Right lobe of liver (tissue), 6 donors: ENCODE results near the gene ZCCHC7. TPM values are rescaled to one million over a fixed set of nuclear protein-coding genes. Genes with fewer than 3 reads are reported as not detected.
A peak's percentile ranks its signal among the peaks of the same experiment; 100 is the strongest.

Experiments used
- ATAC-seq, 4 donors: fragments of 200-7000 bp; cut with Tn5 transposase; one replicate each; pipeline ENCODE4 v1.9.1; 2020; ENCODE audit warnings: mild to moderate bottlenecking in 4 of 4, moderate library complexity in 4 of 4
- DNase-seq, 3 donors: peaks; one replicate each; pipeline ENCODE4 v3.0.0-alpha.2; 2020
- H3K27ac ChIP-seq, 3 donors: fragments of 200-600 bp; one replicate each; pipeline ENCODE4 v1.8.0; 2022
- H3K27me3 ChIP-seq, 2 donors: fragments of 200-600 bp; one replicate each; pipeline ENCODE4 v1.8.0; 2022
- H3K36me3 ChIP-seq, 4 donors: fragments of 200-600 bp; sonication (generic) in 1 of 4; one replicate each; pipeline versions ENCODE4 v1.5.1 to v1.8.0; 2017 to 2022; ENCODE audit warnings: control low read depth in 1 of 4
- H3K4me1 ChIP-seq, 4 donors: fragments of 200-600 bp; sonication (generic) in 1 of 4; one replicate each; pipeline versions ENCODE4 v1.5.1 to v1.8.0; 2017 to 2022; ENCODE audit warnings: control low read depth in 1 of 4
- H3K4me3 ChIP-seq, 3 donors: fragments of 200-600 bp; one replicate each; pipeline ENCODE4 v1.8.0; 2022
- H3K9me3 ChIP-seq, 4 donors: fragments of 200-600 bp; sonication (generic) in 1 of 4; one replicate each; pipeline versions ENCODE4 v1.5.1 to v1.8.0; 2017 to 2022; ENCODE audit warnings: control low read depth in 1 of 4
- POLR2A ChIP-seq: fragments of 450-650 bp; IDR thresholded peaks from one replicate; pipeline ENCODE4 v1.6.1; 2017; ENCODE audit warnings: antibody characterized with exemption, mild to moderate bottlenecking
- WGBS: methylation state at CpG from one replicate; pipeline ENCODE4 v1.1.6; 2018; ENCODE audit warnings: low coverage, low lambda C conversion rate; ENCODE audit not compliant: insufficient coverage; ENCODE audit errors: missing lambda C conversion rate; 5-methylcytosine and 5-hydroxymethylcytosine counted together
- intact Hi-C, 2 donors: fragments of 100-400 bp; cut with DNase I; formaldehyde crosslinking; loops; one replicate each; pipeline versions ENCODE4 v1.11.2 to v1.14.1; 2022
- total RNA-seq, 6 experiments: library from RNA; depleted of rRNA in 2 of 6; stranded (reverse); fragments of >200 nt in 2 of 6; fragmentation: NEBNext Ultra II Directional in 3 of 6; extraction: Animal tissue kit (Norgen Biotek cat#: 25700) in 3 of 6; gene quantifications; one replicate each; pipeline versions ENCODE4 v1.1.0 to v1.2.4, GENCODE V29; 2016 to 2023
- TF ChIP-seq, protein P1 (sequence below), 4 donors: fragments of 200-600 bp in 3 of 4; fragments of 450-650 bp in 1 of 4; IDR thresholded peaks; one replicate each; pipeline versions ENCODE4 v1.5.1 to v1.8.0; 2016 to 2022; ENCODE audit warnings: antibody characterized with exemption in 4 of 4, mild to moderate bottlenecking in 2 of 4
- donor health status: DM: no; HTN: yes; CAD: no.
- donor health status: DM: no; HTN: no; CAD: no.
- donor health status: DM: no; HTN: no; CAD: no.
- donor health status: DM: no; HTN: yes; CAD: no.
- donor health status: DM: no; HTN: yes; CAD: no.

Gene ZCCHC7
- total RNA-seq, 6 experiments from 2014 or later, result 5.9 to 10.0 (median 7.2) TPM

DNA sequence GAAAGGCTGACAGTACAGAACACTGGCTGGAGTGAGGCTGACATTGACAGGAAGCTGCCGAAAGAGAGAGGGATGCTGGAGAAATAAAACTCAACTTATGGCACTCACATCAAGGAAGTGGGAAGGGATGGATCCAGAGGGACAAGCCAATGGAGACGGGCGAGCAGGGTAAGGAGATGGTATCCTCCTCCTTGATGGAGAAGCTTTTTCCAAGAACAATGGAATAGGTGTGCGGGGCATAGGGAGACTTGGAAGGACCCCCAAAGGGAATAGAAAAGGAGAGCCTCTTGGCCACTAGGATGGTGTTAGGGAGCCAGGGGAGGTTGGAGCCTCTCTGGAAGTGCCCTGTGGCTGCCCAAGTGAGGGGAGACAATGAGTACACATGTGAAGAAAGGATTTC, 243.8 kb downstream of the ZCCHC7 start:
- intact Hi-C loops, result no loop called here
- Histone ChIP-seq H3K27me3 (no peaks in the 10 kb centered on the region), H3K4me1 (no peaks in the 10 kb centered on the region), H3K4me3 (no peak overlapping the region), H3K27ac (no peak overlapping the region), H3K36me3 (no peaks in the 10 kb centered on the region), H3K9me3 (no peaks in the 10 kb centered on the region)
- DNase-seq (no peak), ATAC-seq (no peak)
- WGBS, result 82% methylated on average over 4 of the region's 4 CpGs
- TF ChIP-seq, protein P1, sequence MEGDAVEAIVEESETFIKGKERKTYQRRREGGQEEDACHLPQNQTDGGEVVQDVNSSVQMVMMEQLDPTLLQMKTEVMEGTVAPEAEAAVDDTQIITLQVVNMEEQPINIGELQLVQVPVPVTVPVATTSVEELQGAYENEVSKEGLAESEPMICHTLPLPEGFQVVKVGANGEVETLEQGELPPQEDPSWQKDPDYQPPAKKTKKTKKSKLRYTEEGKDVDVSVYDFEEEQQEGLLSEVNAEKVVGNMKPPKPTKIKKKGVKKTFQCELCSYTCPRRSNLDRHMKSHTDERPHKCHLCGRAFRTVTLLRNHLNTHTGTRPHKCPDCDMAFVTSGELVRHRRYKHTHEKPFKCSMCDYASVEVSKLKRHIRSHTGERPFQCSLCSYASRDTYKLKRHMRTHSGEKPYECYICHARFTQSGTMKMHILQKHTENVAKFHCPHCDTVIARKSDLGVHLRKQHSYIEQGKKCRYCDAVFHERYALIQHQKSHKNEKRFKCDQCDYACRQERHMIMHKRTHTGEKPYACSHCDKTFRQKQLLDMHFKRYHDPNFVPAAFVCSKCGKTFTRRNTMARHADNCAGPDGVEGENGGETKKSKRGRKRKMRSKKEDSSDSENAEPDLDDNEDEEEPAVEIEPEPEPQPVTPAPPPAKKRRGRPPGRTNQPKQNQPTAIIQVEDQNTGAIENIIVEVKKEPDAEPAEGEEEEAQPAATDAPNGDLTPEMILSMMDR (IDR thresholded peaks at IDR 0.05), result no peak
- TF ChIP-seq POLR2A, result no peak

DNA sequence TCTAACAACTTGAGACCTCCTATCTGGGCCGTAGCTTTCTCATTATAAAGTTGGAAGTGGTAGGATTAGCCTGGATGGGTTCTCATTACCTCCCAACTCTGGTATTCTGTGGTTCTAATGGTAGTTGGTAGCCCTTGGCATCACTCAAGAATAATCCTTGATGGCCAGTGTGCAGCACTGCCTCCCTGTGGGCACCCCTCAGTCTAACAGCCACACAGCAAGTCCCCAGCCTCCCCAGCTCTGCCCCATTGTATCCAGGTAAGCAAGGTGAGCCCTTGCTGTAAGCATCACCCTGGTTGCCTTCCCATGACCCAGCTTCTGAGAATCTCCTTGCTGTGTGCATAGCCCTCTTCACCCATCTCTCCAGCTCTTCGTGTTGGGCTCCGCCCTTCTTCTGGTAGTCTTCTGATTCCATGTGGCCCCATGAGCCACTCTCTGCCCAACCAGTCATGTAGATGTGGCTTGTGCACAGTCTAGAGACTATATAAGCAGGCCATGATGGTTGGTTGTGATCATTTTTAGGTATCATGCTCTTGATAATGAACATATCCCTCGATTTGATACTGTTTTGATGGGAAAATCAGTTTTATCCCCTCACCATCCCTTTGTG, 244.5 kb downstream of the ZCCHC7 start:
- no peak overlapping the region for H3K4me3 ChIP-seq
- H3K27ac ChIP-seq, result no peak overlapping the region
- DNase-seq (no peak), ATAC-seq (peak; percentile 34 to 58 (median 44))
- no peaks in the 10 kb centered on the region for H3K4me1 ChIP-seq
- no peaks in the 10 kb centered on the region for H3K27me3 ChIP-seq
- H3K36me3 ChIP-seq, result no peaks in the 10 kb centered on the region
- WGBS, result 89% methylated on average over 3 of the region's 4 CpGs
- TF ChIP-seq POLR2A, result no peak
- TF ChIP-seq, protein P1 (IDR thresholded peaks at IDR 0.05), result peak in 2 of 4 donors; percentile 12 to 27
- no peaks in the 10 kb centered on the region for H3K9me3 ChIP-seq
- intact Hi-C loops, result no loop called here

DNA sequence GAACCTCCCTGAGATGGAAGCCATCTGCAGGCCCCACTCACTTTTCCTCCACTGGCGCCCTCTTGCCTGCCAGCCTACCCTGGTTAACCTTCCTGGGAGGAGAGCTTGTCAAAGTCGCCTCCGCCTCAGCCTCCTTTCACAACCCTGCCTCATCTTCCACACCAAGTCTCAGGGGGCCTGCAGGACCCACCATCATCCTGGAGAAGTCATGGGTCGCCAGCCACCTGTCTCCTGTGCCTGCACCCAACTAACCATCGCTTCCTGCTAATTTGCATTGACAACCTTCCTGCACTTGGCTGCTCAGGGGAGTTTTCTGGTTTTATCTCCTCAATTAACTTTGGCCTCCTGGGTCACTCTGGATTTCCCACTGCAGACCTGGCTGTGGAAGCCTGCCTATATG, 249.3 kb downstream of the ZCCHC7 start:
- H3K9me3 ChIP-seq, result no peaks in the 10 kb centered on the region
- no peak for DNase-seq
- 94% methylated on average over 3 of the region's 5 CpGs for WGBS
- intact Hi-C loops, result no loop called here
- H3K27me3 ChIP-seq, result no peaks in the 10 kb centered on the region
- no peak for ATAC-seq
- H3K4me3 ChIP-seq, result no peak overlapping the region
- no peaks in the 10 kb centered on the region for H3K4me1 ChIP-seq
- no peaks in the 10 kb centered on the region for H3K36me3 ChIP-seq
- no peak for TF ChIP-seq POLR2A
- TF ChIP-seq, protein P1 (IDR thresholded peaks at IDR 0.05), result no peak
- no peak overlapping the region for H3K27ac ChIP-seq

DNA sequence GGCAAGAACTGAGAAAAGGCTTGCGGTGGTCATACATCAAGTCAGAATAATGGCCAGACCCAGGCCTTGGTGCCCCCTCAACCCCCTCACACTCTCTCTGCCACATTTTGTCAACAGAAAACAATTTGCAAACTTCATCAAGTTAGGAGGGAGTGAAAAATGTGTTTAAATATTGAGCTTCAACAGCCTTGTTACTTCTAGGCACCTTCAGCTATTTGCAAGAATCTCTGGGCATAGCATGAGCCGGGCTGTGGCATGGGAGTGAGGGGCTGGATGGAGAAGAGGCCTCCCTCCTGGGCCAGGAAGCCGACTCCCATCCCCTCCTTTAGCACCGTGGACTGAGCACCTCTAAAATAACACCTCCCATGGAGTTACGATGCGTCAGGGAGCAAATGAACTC, 249.9 kb downstream of the ZCCHC7 start:
- Histone ChIP-seq H3K4me1 (no peaks in the 10 kb centered on the region), H3K27me3 (no peaks in the 10 kb centered on the region), H3K9me3 (no peaks in the 10 kb centered on the region), H3K4me3 (no peak overlapping the region), H3K36me3 (no peaks in the 10 kb centered on the region), H3K27ac (no peak overlapping the region)
- TF ChIP-seq, protein P1 (IDR thresholded peaks at IDR 0.05), result no peak
- no peak for TF ChIP-seq POLR2A
- DNase-seq, result no peak
- WGBS, result 73% methylated on average over 6 of the region's 6 CpGs
- no peak for ATAC-seq
- intact Hi-C loops, result no loop called here
